OCI-LY7 (cell line): ENCODE results near the gene CTNNA2. TPM values are rescaled to one million over a fixed set of nuclear protein-coding genes. Genes with fewer than 3 reads are reported as not detected.

Source experiments
- BruUV-seq: library from RNA; stranded (reverse); fragments of 400-500 nt; replicated peaks from 2 replicates; lab custom pipeline; 2021; lab: Mats Ljungman, UMichigan
- CTCF ChIA-PET: fragments of 300-600 bp; sonication (Branson Sonifier 250); formaldehyde crosslinking; loops from one replicate; lab custom pipeline; 2022; ENCODE audit warnings: antibody characterized with exemption; ENCODE audit not compliant: unreplicated experiment; lab: Charles Lee
- POLR2A ChIA-PET: fragments of 300-600 bp; sonication (Branson Sonifier 250); formaldehyde crosslinking; loops from one replicate; lab custom pipeline; 2022; ENCODE audit warnings: antibody characterized with exemption; lab: Charles Lee
- DNase-seq: peaks from one replicate; pipeline ENCODE4 v3.0.0-alpha.2; 2015; ENCODE audit warnings: low spot score
- H2AFZ ChIP-seq: fragments of 200-600 bp; sonication (generic), shearing (Covaris generic); 2 replicates; pipeline ENCODE4 v1.6.1; 2014; ENCODE audit warnings: mild to moderate bottlenecking, antibody characterized with exemption, low read length, moderate library complexity
- H3K27ac ChIP-seq: fragments of 200-600 bp; sonication (generic); 2 replicates; pipeline ENCODE4 v1.5.1; 2014; ENCODE audit warnings: mixed run types, low read depth, mild to moderate bottlenecking, moderate library complexity, low read length, inconsistent platforms; ENCODE audit not compliant: poor library complexity, severe bottlenecking
- H3K36me3 ChIP-seq: fragments of 200-600 bp; sonication (generic); 2 replicates; pipeline ENCODE4 v1.6.1; 2014; ENCODE audit warnings: mild to moderate bottlenecking, antibody characterized with exemption, low read length, moderate library complexity, mixed read lengths; ENCODE audit not compliant: insufficient read depth
- H3K4me1 ChIP-seq: fragments of 200-600 bp; sonication (generic); 2 replicates; pipeline ENCODE4 v1.5.1; 2014; ENCODE audit warnings: mild to moderate bottlenecking, low read length; ENCODE audit not compliant: insufficient read depth, poor library complexity, severe bottlenecking
- H3K4me2 ChIP-seq: fragments of 200-600 bp; sonication (generic); 2 replicates; pipeline ENCODE4 v1.6.1; 2014; ENCODE audit warnings: mild to moderate bottlenecking, low read length
- H3K4me3 ChIP-seq: fragments of 200-600 bp; sonication (generic); 2 replicates; pipeline ENCODE4 v1.5.1; 2014; ENCODE audit warnings: mild to moderate bottlenecking, low read depth, low read length; ENCODE audit not compliant: poor library complexity, severe bottlenecking
- H3K79me2 ChIP-seq: fragments of 200-600 bp; sonication (generic); 2 replicates; pipeline ENCODE4 v1.6.1; 2016; ENCODE audit warnings: low read depth, mild to moderate bottlenecking, low read length, moderate library complexity, mixed read lengths; ENCODE audit not compliant: insufficient read depth
- H3K9me2 ChIP-seq: fragments of 200-600 bp; sonication (generic); 2 replicates; pipeline ENCODE4 v1.6.1; 2016; ENCODE audit warnings: mild to moderate bottlenecking, low read length, mixed read lengths; ENCODE audit not compliant: insufficient read depth
- H3K9me3 ChIP-seq: fragments of 200-600 bp; sonication (generic); 2 replicates; pipeline ENCODE4 v1.6.1; 2014; ENCODE audit warnings: mild to moderate bottlenecking, mixed run types, low read length, mixed read lengths
- H4K20me1 ChIP-seq: fragments of 200-600 bp; sonication (generic); 2 replicates; pipeline ENCODE4 v1.6.1; 2014; ENCODE audit warnings: mild to moderate bottlenecking, antibody characterized with exemption, low read length, moderate library complexity, mixed read lengths; ENCODE audit not compliant: insufficient read depth
- CTCF ChIP-seq: fragments of 200-600 bp; sonication (generic); conservative IDR thresholded peaks from 2 replicates; pipeline ENCODE4 v1.5.1; 2014; ENCODE audit warnings: mild to moderate bottlenecking, antibody characterized with exemption, low read length, moderate library complexity, mixed read lengths
- EZH2phosphoT487 ChIP-seq: fragments of 200-600 bp; sonication (generic); IDR thresholded peaks from 2 replicates; pipeline ENCODE4 v1.6.1; 2018; ENCODE audit warnings: low read depth, borderline replicate concordance, mild to moderate bottlenecking, mixed run types, antibody characterized with exemption, low read length, moderate library complexity, mixed read lengths
- intact Hi-C: fragments of 100-400 bp; cut with micrococcal nuclease; formaldehyde crosslinking; loops from one replicate; pipeline ENCODE4 v1.10.0; 2022; ENCODE audit not compliant: unreplicated experiment
- total RNA-seq, 2 experiments: library from RNA; depleted of rRNA in 1 of 2; stranded (reverse); fragments of >200 nt in 1 of 2; shearing (Covaris generic) in 1 of 2; gene quantifications; 2 replicates each; pipeline ENCODE4 v1.2.3, GENCODE V29; 2014 to 2022

The CTNNA2 gene
- total RNA-seq, 2 experiments from 2014 or later = 0.19 to 2.7 TPM

GRCh38 chr2:80222644-80223043 is 709.8 kb downstream of the CTNNA2 start:
- POLR2A ChIA-PET = interaction anchor here (0.6 kb wide), 1 partner anchor 17 kb away, joined by 4 read pairs; no protein-coding TSS in a partner anchor
- DNase-seq = no peak
- no peaks in the 10 kb centered on the region for H4K20me1 ChIP-seq
- no peak overlapping the region for H2AFZ ChIP-seq
- no peaks in the 10 kb centered on the region for H3K4me1 ChIP-seq
- no peaks in the 10 kb centered on the region for H3K9me2 ChIP-seq
- H3K4me3 ChIP-seq = no peak overlapping the region
- no peaks in the 10 kb centered on the region for H3K36me3 ChIP-seq
- TF ChIP-seq CTCF (no peak), EZH2phosphoT487 (no peak)
- no TSS peak for BruUV-seq
- intact Hi-C loops = no loop called here
- no peak overlapping the region for H3K4me2 ChIP-seq
- CTCF ChIA-PET = no interaction called here
- no peaks in the 10 kb centered on the region for H3K9me3 ChIP-seq
- H3K27ac ChIP-seq = no peak overlapping the region
- H3K79me2 ChIP-seq = no peaks in the 10 kb centered on the region

DNA sequence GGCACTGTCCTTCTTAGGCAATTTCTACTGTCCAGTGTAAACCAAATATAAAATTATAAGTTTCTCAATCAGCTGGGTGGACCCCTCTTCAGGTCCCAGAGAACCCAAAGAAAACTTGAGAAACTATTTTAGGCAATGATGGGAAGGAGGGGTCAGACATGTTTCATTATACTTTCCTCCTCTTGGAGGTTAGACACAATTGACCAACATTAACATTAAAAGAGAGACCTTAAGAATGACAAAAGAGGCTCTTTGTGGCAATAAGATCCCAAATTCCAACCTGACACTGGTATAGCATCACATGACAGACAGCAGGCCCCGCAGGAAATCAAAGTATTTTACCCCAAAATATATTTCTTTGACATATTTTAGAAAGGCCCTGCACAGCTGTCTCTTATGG is 718.6 kb downstream of the CTNNA2 start:
- no TSS peak for BruUV-seq
- intact Hi-C loops = loop anchor here (10.0 kb wide), 1 partner anchor 157 kb away; no protein-coding TSS in a partner anchor

More for the DNA sequence above, 718.6 kb downstream of the CTNNA2 start:
- TF ChIP-seq EZH2phosphoT487 = no peak
- TF ChIP-seq CTCF = no peak
- Histone ChIP-seq H3K79me2 (no peaks in the 10 kb centered on the region), H3K4me3 (no peak overlapping the region), H2AFZ (no peak overlapping the region), H3K4me1 (no peaks in the 10 kb centered on the region), H3K9me3 (no peaks in the 10 kb centered on the region), H3K9me2 (no peaks in the 10 kb centered on the region), H3K4me2 (no peak overlapping the region), H3K27ac (no peak overlapping the region), H3K36me3 (no peaks in the 10 kb centered on the region), H4K20me1 (no peaks in the 10 kb centered on the region)
- ChIA-PET POLR2A (interaction anchor here (0.8 kb wide), 1 partner anchor 12 kb away, joined by 5 read pairs; no protein-coding TSS in a partner anchor), CTCF (no interaction called here)
- DNase-seq = no peak
